Hematopoietic multipotent progenitor cell (in vitro differentiated cells): Measurements from ENCODE around the gene UBE2E1. TPM values are rescaled to one million over a fixed set of nuclear protein-coding genes. Genes with fewer than 3 reads are reported as not detected.
"Not testable (repeated sequence)": the region's sequence is repeated elsewhere in the genome, so short reads cannot be mapped to it uniquely, and the experiment has no call there.

Experiments used
- DNase-seq, 3 donors: peaks; one replicate each; pipeline ENCODE4 v3.0.0-alpha.2; 2011 to 2015; ENCODE audit warnings: low read depth in 2 of 3, low spot score in 2 of 3
- total RNA-seq: library from RNA; depleted of rRNA; stranded (reverse); fragments of >200 nt; gene quantifications from one replicate; pipeline ENCODE4 v1.2.3, GENCODE V29; 2012

Gene UBE2E1
- total RNA-seq, 1 donor = 44.2 TPM

DNA sequence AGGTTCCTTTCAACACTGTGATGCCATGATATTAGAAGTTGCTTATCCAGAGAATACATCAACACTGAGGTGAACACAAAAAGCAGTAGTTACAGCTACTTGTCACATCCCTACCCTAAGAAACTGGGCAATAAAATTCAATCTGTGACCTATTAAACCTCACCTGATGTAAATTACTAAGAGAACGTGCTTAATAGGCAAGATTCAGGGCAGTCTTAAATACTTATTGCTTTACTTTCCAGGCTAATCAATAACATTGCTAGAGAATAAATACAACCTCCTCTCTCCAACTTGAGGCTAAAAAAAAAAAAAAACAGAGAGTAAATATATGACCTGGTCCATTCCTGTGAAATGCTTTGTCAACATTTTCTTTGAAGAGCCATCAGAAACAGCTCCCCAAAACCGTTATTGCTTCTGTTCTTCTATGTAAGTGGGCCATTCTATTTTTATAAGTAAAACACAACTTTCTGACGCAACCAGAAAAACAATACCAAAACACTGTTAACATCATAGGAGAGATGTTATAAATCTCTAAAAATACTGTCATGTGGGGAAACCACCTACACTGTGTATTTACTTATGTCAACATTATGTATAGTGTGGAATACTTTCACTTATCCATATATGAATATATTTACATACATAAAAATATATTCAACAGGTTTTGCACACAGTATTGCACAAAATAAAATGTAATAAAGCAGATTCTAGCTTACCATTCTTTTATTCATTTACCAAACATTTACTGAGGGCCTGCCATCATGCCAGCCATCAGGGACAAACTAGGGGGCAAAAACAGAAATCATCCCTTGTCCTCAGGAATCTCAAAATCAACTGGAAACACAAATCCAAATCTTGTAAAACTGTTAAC, 108.4 kb downstream of the UBE2E1 start:
- no peak for DNase-seq

DNA sequence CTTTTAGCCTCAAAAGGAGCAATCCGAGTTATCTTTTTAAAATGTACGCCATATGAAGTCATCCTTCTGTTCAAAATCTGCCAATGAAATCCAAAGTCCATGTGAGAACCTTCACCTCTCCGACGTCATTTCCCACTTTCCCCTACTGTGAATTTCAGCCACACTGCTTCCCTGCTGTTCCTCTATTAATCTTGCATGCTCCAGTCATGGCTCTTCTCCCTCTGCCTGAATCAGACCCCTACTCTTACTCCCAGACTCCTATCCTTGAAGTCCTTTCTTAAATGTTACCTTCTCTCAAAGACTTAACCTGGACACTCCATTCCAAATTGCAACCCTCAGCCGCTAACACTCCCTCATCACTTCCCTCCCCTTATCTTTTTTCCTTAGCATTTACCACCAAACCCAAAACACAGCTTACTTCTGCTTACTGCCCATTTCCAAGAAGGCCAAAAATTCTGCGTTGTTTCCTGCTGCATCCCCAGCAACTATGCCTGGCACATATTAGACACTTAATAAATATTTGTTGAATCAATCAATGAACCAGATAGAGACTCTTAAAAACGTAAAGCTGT, 109.9 kb downstream of the UBE2E1 start:
- peak in 1 of 3 donors; percentile 18 for DNase-seq

DNA sequence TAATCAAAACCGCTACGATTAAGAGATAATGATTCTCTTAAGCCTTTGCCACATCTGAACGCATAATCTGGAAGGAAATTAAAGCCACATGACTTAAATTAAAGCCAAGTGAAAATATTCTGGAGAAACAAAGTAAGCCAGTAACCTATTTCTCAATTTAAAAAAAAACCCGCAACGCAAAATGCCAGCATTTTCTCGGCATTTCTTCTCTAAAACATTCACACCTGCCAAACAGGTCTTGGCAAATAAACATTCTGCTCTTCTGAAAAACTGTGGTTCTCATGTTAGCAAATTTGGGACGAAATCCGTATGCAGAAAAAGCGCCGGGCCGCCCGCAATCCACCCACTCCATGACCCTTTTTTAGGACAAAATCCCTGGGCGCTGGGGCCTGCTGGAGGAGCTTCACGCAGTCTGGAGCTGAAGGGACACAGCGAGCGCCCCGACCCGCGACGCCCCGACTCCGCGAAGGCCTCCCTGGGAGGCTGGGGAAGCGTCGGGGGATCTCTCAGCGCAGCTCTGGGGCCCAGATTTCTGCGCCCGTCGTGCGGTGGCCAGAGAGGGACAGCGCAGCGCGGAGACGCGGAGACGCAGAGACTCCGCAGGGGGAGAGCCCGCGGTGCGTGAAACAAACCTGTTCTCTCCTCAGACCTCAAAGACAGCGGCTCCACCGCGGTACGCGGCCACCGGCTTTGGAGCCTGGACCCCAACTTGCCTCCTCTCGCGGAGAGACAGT, 110.6 kb downstream of the UBE2E1 start:
- no peak for DNase-seq

DNA sequence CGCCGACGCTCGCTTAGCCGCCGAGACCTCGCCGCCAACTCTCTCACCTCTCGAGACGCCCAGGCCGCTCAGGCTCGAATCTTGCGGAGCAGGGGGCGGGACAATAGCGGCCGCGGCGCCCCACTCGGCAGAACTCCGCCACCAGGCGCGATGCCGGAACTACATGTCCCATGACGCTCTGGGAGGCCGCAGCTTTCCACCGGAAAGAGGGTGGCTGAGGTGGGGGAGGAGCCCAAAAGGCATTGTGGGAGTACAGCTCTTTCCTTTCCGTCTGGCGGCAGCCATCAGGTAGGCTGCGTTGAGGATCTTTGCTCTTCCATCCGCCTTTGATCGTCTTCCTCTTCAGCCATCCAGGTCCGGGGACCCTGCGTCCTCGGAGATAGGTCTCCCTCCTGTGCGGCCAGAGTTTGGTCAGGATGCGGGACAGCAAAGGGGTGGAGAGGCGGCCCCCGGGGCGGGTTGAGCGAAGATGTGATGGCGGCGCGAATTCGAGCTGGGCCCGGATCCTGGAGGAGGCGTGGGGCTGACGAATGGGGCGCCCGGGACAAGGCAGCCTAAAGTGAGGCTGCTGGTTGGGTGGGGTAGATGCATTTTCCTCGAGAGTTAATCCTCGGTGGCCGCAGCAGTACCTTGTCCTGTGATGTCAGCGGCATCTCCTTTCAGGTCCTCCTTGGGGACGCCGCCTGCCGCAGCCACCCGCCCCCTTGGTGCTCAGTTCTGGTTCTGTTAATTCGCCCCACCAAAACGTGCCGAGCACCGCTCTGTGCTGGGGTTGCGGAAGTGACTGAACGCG, 111.3 kb downstream of the UBE2E1 start, which contains the start of the genes NKIRAS1 and RPL15:
TSS of gene NKIRAS1 (minus strand) at position 105 of the 793 bp plus-strand sequence. CDS start 6,086 bp downstream, outside the sequence.
TSS of gene RPL15 (plus strand) at position 247 of the 793 bp plus-strand sequence. CDS start 728 bp downstream, outside the sequence.
- peak; percentile 87 to 99 (median 97) for DNase-seq

DNA sequence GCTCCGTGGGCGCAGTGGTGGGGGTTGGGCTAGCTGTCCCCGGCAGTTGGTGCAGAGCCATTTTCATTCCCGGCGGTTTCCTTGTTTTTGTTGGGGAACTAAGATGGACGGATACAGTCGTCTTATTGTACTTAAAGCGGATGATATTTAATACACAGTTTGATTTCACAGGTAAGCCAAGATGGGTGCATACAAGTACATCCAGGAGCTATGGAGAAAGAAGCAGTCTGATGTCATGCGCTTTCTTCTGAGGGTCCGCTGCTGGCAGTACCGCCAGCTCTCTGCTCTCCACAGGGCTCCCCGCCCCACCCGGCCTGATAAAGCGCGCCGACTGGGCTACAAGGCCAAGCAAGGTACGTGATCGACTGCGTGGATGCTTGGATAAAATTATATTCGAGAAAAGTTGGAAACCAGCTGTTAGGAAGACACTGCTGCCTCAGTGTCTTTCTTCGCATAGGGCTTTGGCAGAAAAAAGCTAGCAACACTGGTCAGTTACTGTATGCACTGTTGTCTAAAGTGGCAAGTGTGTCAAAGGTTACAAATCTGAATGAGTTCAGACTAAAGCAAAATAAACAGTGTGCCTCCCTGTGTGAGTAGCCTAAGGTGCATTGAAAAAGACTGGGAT, 112.0 kb downstream of the UBE2E1 start:
- DNase-seq = peak in 2 of 3 donors; percentile 69 to 84

DNA sequence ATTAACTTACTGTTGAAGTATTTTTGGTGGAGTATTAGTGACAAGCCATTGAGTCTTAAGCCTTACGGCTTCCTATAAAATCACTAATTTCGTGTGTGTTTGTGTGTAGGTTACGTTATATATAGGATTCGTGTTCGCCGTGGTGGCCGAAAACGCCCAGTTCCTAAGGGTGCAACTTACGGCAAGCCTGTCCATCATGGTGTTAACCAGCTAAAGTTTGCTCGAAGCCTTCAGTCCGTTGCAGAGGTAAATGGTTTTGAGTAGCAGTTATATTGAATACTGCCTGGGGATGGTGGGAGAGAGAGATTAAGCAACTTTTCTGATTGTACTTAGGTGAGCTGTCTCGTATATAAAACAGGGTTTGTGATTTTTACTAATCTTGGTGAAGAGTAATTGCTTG, 112.6 kb downstream of the UBE2E1 start:
- DNase-seq = not testable (repeated sequence)

DNA sequence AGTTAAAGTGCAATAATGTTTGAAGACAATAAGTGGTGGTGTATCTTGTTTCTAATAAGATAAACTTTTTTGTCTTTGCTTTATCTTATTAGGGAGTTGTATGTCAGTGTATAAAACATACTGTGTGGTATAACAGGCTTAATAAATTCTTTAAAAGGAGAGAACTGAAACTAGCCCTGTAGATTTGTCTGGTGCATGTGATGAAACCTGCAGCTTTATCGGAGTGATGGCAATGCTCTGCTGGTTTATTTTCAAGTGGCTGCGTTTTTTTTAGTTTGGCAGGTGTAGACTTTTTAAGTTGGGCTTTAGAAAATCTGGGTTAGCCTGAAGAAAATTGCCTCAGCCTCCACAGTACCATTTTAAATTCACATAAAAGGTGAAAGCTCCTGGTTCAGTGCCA, 113.9 kb downstream of the UBE2E1 start:
- no peak for DNase-seq

DNA sequence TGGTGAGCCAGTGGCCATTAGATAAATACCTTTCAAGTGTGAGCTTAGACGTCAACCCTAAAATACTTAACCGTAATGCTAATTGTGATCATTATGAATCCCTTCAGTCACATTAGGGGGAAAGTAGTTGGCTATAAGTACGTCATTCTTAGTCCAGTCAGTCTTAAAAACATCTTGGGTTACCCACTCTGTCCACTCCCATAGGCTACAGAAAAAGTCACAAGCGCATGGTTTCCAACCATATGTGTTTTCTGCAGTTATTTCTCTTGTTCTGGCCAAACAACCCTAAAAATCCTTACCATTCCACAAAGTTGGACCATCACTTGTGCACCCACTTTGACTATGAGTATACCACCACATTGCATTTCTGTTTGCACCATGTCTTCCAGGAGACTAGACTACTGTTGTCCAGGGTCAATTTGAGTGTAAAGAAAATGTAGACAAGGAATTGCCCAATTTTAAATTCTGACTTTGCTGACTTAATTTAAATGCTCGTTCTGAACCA, 114.4 kb downstream of the UBE2E1 start:
- no peak for DNase-seq

DNA sequence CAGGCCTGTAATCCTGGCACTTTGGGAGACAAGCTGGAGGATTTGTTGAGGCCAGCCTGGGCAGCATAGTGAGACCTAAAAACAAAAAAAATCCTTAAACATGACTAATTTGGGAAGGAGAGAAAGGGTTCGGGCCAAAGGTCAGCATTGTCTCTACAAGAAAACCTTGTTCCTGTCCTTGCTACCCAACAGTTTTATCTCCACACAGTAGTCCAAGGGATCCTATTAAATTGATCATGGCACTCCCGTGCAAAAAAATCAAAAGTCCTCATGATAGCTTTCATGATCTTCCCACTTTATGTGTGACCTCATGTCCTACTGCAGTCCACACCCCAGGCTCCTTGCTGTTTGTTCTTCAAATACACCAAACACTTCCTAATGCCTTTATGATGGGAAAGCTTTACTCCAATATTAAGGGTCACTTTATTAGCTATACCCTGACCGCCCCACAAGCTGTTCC, 115.3 kb downstream of the UBE2E1 start:
- DNase-seq = no peak

DNA sequence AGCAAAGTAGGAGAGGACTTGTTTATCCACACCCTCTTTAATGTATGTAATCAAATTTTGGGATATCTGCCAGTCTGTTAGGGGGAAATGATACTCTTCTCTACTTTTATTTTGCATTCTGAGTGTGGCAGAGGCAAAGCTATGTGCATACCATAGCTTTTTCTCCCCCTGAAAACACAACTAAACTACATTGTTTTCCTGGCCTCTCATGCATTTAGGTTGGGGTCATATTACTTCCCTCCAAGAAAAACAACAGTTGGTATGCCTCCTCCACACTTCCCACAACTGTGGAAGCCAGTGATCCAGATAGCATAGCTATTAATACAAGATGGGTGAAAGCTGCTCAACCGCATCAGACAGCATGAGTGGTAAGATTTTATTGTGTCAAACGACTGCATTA, 118.0 kb downstream of the UBE2E1 start:
- DNase-seq = no peak

DNA sequence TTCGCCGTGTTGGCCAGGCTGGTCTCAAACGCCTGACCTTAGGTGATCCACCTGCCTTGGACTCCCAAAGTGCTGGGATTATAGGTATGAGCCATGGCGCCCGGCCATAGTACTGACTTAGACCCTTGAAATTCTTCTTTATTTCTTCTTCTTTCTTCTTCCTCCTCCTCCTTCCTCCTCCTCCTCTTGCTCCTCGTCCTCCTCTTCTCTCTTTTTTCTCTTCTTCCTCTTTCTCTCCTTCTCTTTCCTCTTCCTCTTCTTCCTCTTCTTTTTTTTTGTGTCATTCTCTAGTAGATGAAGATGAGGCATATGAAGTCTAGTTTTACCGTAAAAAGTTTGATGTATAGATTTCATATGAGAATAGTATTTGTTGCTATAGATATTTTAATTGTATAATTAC, 120.5 kb downstream of the UBE2E1 start:
- no peak for DNase-seq

DNA sequence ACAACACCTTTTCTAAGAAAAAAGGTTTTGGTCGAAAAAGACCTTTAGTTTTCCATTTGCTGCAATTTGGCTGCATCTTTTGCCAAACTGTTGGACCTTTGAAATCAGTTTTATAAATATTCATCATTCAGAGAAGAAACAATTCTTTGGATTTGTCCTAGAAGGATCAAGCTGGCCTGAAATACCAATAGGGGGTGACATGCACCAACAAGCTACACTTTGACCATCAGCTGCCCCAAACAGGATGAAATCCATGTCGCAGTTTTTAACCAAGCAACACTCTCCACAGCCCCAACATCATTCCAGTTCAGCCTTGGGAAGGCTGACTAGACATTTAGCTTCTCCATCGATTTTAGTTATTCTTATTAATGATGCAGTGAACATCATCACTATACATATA, 121.0 kb downstream of the UBE2E1 start:
- no peak for DNase-seq

DNA sequence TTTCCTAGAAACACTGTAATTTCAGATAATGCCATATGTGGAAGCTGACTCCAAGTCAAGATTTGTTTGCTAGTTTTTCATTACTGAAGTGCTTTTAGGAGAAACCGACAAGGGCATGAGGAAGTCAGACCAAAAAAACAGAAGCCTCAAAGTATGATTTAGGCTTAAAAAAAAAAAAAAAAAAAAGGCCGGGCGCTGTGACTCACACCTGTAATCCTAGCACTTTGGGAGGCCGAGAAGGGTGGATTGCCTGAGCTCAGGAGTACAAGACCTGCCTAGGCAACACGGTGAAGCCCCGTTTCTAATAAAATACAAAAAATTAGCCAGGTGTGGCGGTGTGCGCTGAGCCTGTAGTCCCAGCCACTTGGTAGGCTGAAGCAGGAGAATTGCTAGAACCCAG, 122.8 kb downstream of the UBE2E1 start:
- DNase-seq = peak in 2 of 3 donors; percentile 41 to 64

DNA sequence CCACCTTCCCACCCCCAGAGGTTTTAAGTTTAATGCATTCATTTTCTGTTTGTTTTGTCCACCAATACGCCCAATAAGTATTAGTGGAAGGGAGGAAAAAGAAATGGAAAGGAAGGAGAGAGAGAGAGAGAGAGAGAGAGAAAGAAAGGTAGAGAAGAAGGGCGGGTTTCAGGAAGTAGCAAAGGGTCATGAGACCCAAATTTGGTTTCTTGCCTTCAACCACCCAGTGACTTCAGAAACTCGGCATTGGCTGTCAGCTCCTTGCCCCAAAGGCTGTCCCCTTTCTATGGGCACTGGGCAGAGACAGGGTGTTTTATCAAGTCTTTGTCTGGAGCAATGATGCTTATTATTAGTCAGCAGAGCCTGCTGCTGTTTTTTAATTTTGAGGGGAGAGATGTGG, 125.8 kb downstream of the UBE2E1 start:
- no peak for DNase-seq

DNA sequence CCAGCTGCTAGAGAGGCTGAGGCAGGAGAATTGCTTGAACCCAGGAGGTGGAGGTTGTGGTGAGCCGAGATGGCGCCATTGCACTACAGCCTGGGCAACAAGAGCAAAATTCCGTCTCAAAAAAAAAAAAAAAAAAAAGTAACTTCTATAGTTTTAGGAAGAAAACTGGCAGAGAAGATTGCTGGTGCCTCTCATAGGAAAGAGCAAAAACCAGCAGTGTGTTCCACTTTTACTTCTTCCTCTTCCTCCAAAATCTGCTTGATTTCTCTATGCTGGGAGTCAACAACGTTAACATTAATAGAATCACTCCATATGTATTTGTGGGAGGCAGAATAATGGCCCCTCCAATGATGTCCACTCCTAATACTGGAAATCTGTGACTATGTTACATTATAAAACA, 126.8 kb downstream of the UBE2E1 start:
- no peak for DNase-seq

DNA sequence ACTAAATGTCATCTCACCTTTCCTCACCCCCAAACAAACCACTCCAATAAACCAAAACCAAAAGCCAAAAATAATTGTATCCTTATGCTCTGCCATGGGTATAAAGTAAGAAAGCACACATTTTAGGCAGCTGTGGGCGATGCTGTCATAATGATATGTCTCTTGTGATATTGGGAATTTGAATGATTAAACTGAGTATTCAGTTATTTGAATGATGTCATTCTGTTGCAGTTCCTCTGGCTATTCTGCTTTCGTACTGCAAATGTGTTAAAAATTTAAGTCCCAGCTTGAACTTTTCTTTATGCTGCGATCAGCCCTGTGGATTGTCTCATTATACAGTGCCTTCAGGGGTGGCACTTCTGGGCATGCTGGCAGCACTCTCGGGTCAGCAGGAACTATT, 128.5 kb downstream of the UBE2E1 start:
- no peak for DNase-seq

DNA sequence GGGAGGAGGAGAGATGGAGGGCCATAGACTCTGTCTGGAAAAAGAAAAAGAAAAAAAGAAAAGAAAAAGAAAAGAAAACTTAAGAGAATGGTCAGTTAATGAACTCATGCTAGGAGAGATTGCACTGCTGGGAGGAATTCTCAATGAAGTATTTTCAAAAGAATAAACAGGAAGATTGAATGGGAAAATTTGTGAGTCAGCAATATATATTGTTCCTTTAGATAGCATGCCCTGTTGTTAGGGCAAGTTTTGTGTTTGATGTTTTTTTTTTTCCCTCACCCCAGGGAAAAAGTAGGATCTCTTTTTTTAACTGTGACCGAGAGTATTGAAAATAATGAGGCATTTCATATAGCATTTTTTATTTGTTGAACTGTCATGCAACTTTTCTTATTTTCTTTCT, 131.5 kb downstream of the UBE2E1 start:
- no peak for DNase-seq

DNA sequence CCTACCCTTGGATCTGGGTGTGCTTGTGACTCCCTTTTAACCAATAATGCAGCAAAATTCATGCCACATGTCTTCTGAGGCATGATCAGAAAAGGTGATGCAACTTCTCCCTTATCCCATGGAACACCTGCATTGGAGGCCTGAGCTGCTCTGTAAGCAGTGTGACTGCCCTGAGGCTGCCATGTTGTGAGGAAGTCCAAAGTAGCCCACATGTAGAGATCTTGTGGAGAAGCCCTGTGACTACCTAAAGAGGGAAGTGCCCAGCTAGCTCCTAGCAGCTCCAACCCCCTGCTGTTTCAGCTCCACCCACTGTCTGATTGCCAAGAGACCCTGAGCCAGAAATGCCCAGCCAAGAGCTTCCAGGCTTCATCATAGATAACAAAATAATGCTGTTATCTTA, 132.9 kb downstream of the UBE2E1 start:
- DNase-seq = no peak

DNA sequence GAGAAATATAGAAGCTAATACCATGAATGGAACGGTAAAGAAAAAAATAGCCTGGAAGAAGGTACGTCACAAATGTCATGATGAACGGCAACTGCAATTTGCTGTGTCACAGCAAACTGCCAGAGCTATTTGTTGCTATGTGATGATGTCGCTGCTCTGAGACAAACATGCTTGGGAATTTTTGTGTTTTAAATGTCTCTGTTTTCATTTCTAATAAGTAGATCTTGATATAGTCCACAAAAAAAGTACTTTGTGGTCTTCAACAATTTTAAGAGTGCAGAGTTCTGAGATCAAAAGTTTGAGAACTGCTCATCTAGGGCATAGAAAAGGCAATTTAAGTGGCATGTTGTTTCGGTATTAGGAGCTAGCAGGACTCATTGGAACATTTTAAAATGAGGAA, 135.0 kb downstream of the UBE2E1 start:
- DNase-seq = peak in 1 of 3 donors; percentile 52
